Hematopoietic multipotent progenitor cell treated with erythropoietin and hydrocortisone succinate and interleukin-3 and kit ligand, for 4 days (in vitro differentiated cells): Measurements from ENCODE around the gene CLTA.

ENCODE experiments used
- DNase-seq: peaks from one replicate; pipeline ENCODE4 v3.0.0-alpha.2; 2015

Gene CLTA, protein sequence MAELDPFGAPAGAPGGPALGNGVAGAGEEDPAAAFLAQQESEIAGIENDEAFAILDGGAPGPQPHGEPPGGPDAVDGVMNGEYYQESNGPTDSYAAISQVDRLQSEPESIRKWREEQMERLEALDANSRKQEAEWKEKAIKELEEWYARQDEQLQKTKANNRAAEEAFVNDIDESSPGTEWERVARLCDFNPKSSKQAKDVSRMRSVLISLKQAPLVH

GRCh38 chr9:36190388-36191289, at the start of gene CLTA:
TSS of gene CLTA (plus strand) at chr9:36190921. CDS start at chr9:36191057, 136 bp downstream.
- DNase-seq = peak; percentile 100

DNA sequence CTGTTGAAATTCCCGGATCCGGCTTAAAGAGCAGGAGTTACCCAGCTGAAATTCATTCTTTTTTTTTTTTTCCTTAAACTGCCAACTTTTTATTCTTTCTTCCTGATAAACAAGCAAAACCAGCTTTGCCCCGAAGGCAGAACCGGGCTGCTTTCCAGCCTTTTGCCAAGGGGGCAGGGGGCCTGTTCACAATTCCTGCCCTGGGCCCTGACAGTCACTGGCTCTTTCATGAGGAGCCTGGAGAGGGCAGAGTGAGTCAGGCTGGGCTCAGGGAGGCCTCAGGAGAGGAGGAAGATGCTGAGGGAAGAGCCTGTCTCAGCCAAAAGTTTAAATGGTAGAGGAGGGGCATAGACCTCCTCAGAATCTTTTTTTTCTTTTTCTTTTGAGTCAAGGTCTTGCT, 49.4 kb upstream of the CLTA start:
- no peak for DNase-seq

GRCh38 chr9:36141761-36142160, 49.0 kb upstream of the CLTA start:
- DNase-seq = no peak

GRCh38 chr9:36142510-36143244, 48.0 kb upstream of the CLTA start:
- peak; percentile 91 for DNase-seq

DNA sequence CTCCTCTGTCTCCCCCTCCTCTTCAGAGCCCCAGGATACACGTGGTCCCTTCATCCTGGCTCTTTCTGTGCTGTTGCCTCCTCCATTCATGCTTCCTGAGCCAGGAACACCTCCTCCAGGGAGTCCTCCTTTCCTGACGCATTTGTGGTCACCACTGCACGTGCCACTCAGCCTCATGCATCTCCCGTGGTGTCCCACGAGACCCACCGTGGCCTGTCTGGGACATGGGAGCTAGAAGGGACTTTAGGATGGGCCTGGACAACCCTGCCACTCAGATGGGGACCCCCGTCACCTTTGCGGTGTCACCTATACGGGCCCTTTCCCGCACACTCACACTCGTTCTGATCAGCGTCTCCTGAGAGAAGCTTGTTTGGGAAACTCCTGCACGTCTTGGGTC, 47.5 kb upstream of the CLTA start:
- DNase-seq = no peak

DNA sequence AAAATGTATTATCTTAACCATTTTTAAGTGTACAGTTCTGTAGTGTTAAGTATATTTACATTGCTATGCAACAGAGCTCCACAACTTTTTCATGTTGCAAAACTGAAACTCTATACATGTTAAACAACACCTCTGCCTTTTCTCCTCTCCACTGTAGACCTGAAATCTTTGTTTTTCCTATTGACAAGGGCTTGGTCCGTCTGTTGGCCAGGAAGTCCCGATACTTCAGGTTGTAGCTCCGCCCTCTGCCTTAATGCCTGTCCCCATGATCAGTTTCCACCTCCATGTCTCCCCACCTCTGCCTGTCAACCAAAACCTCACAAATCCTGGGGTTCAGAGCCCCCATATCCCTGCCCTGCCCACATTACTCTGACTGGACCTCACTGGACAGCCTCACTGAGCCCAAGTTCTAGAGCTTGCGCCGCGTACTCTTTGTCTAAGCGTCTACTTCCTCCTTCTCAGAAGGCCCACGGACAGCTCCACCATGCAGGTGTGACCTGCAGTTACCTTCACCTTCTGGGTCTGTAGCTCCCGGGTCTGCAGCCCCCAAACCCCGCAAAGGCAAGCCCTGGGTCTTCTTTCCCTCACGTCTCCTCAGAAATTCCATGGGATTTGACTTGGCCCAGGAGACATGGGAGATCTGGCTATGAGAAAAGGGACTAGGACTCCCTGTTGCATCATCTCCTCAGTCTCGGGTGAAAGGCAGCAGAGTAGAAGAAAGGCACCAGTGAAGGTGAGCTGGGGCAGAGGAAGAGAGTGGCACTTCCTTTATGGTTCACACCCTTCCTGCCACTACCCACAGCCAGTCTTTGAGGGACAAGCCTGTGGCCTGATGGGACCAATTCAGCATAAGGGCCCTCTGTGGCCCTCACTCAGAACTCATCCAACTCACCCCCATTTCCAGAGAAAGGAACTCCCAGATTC, 46.1 kb upstream of the CLTA start:
- DNase-seq = peak; percentile 64

GRCh38 chr9:36145970-36146369, 44.8 kb upstream of the CLTA start:
- no peak for DNase-seq

DNA sequence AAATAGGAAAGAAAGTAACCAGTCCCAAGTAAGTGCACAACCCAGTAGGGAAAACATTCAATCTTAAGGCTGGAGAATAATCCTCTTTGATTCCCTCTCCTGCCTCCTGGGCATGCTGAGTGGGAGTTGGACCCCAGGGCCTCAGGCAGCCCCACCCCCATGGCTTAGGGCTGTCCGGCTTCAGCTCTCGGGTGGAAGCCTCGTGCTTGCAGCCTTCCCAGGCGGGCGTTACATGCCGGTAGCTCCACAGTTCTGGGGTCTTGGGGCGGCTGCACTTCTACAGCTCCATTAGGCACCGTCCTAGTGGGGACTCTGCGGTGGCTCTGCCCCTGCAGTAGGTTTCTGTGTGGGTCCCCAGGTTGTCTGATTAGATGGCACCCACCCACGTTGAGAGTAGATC, 44.1 kb upstream of the CLTA start:
- DNase-seq = no peak

GRCh38 chr9:36147441-36148175, 43.1 kb upstream of the CLTA start:
- DNase-seq = no peak

GRCh38 chr9:36148311-36149051, 42.2 kb upstream of the CLTA start:
- DNase-seq = peak; percentile 92

DNA sequence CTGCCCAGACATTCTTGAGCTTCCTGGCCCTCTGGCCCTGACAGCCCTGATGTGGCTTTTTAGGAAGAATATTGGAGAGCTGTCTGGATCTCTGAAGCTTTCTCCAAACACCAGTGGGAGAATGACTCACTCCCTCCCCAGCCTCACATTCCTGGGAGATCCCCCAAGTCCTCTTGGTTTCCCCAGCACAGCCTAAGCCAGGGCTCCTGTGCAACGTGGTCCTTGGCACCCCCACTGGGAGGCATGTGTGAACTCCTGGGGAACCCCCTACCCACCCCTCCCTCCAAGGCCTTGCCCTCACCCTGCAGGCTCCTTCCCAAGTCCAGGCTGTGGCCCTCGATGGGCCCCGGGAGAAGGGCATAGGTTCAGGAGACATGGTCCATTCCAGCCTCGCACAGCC, 41.5 kb upstream of the CLTA start:
- DNase-seq = no peak

- DNase-seq = no peak
These were observed 40.0 kb upstream of the CLTA start for GRCh38 chr9:36150574-36151315.

- peak; percentile 95 for DNase-seq
These were observed 39.2 kb upstream of the CLTA start for GRCh38 chr9:36151316-36152210.

DNA sequence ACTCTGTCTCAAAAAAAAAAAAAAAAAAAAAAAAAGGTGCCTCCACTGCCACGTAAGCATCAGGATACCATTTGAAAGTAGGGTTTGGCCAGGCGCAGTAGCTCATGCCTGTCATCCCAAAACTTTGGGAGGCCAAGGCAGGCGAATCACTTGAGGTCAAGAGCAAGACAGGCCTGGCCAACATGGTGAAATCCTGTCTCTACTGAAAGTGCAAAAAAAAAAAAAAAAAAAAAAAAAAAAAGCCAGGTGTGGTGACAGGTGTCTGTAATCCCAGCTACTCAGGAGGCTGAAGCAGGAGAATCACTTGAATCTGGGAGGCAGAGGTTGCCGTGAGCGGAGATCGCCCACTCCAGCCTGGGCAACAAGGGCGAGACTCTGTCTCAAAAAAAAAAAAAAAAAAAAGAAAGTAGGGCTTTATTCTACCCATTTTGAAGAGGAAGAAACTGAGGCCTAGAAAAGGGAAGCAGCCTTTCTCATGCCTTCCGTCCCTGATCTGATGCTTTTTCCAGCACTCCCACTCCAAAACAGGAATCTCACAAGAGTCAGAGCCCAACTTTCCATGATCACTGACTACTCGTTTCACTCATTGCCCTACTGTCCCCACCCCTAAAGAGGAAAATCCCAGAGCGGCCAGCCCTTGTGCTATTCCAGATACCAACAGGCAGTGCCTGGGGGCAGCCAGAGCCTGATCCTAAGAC, 37.8 kb upstream of the CLTA start:
- no peak for DNase-seq

DNA sequence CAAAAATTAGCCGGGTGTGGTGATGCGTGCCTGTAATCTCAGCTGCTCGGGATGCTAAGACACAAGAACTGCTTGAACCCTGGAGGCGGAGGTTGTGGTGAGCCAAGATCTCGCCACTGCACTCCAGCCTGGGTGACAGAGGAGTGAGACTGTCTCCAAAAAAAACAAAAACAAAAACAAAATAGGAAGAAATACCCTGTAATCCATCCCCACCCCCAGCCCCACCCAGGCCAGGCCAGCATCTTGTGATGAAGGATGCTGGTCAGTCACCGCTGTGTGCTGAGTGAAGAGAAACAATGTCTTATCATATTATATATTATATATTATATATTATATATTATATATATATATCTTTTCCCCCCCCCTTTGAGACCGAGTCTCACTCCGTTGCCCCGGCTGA, 37.0 kb upstream of the CLTA start:
- DNase-seq = no peak

DNA sequence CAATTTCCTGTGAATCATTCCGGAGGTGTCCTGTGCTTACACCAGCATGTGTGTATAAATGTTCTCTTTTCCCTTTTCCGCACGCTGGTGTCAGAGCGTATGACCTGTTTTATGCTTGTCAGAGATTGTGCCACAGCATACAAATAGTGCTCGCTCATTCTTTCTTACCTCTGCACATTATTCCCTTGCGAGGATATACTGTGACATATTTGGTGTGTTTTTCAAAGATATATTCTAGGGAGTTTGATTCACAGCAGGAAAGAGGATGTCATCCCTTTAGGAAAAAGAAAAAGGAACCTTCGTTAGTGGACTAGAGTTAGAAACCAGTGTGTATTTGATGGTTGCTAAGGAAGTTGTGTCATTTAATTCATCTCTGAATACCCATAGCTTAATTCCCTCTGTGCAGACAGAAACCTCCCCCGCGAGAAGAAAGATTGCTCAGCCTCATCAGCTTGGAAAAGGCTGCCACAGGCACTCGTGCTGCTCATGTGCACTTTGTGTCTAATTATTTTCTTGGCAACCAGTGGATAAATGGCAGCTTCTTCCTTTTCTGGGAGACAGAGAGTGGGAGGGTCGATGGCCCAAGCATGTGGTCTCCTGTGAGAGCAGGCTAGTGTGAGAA, 36.3 kb upstream of the CLTA start:
- peak; percentile 70 for DNase-seq

- no peak for DNase-seq
These were observed 34.6 kb upstream of the CLTA start for GRCh38 chr9:36156116-36156515.

GRCh38 chr9:36158122-36158521, 32.6 kb upstream of the CLTA start:
- peak; percentile 72 for DNase-seq
